ENCODE results near the gene PICALM.
"Not testable (repeated sequence)": the region's sequence is repeated elsewhere in the genome, so short reads cannot be mapped to it uniquely, and the experiment has no call there.

Gene PICALM

GRCh38 chr11:86068951-86069407, at the start of gene PICALM:
PICALM (minus strand) TSS chr11:86069084; CDS start chr11:86068780, 304 bp downstream.
- peak; percentile 92 for DNase-seq (ENCODE audit: low read depth)

- no peak for DNase-seq (ENCODE audit: low read depth)
These were observed 49.4 kb upstream of the PICALM start for GRCh38 chr11:86118253-86118652.

- no peak for DNase-seq (ENCODE audit: low read depth)
These were observed 48.8 kb upstream of the PICALM start for GRCh38 chr11:86117712-86118063.

GRCh38 chr11:86117001-86117711, 48.3 kb upstream of the PICALM start:
- no peak for DNase-seq (ENCODE audit: low read depth)

GRCh38 chr11:86116386-86116726, 47.5 kb upstream of the PICALM start:
- no peak for DNase-seq (ENCODE audit: low read depth)

- DNase-seq (ENCODE audit: low read depth), result no peak
These were observed 46.9 kb upstream of the PICALM start for GRCh38 chr11:86115542-86116385.

GRCh38 chr11:86108890-86109638, 40.2 kb upstream of the PICALM start:
- no peak for DNase-seq (ENCODE audit: low read depth)

- no peak for DNase-seq (ENCODE audit: low read depth)
These were observed 39.3 kb upstream of the PICALM start for GRCh38 chr11:86108191-86108590.

GRCh38 chr11:86106916-86107315, 38.0 kb upstream of the PICALM start:
- DNase-seq (ENCODE audit: low read depth), result no peak

- DNase-seq (ENCODE audit: low read depth), result not testable (repeated sequence)
These were observed 37.1 kb upstream of the PICALM start for GRCh38 chr11:86106031-86106430.

GRCh38 chr11:86105601-86106000, 36.7 kb upstream of the PICALM start:
- DNase-seq (ENCODE audit: low read depth), result not testable (repeated sequence)

GRCh38 chr11:86103808-86104207, 34.9 kb upstream of the PICALM start:
- no peak for DNase-seq (ENCODE audit: low read depth)

GRCh38 chr11:86101941-86102407, 33.1 kb upstream of the PICALM start:
- no peak for DNase-seq (ENCODE audit: low read depth)

- DNase-seq (ENCODE audit: low read depth), result no peak
These were observed 32.6 kb upstream of the PICALM start for GRCh38 chr11:86101493-86101892.

GRCh38 chr11:86099874-86100273, 31.0 kb upstream of the PICALM start:
- DNase-seq (ENCODE audit: low read depth), result no peak

- no peak for DNase-seq (ENCODE audit: low read depth)
These were observed 29.1 kb upstream of the PICALM start for GRCh38 chr11:86097980-86098379.

GRCh38 chr11:86091566-86091965, 22.7 kb upstream of the PICALM start:
- no peak for DNase-seq (ENCODE audit: low read depth)

GRCh38 chr11:86091086-86091485, 22.2 kb upstream of the PICALM start:
- no peak for DNase-seq (ENCODE audit: low read depth)

GRCh38 chr11:86089659-86090058, 20.8 kb upstream of the PICALM start:
- DNase-seq (ENCODE audit: low read depth), result no peak

- DNase-seq (ENCODE audit: low read depth), result not testable (repeated sequence)
These were observed 18.8 kb upstream of the PICALM start for GRCh38 chr11:86087688-86088087.

- DNase-seq (ENCODE audit: low read depth), result no peak
These were observed 18.4 kb upstream of the PICALM start for GRCh38 chr11:86087256-86087655.

GRCh38 chr11:86081455-86081854, 12.6 kb upstream of the PICALM start:
- DNase-seq (ENCODE audit: low read depth), result no peak

- no peak for DNase-seq (ENCODE audit: low read depth)
These were observed 10.5 kb upstream of the PICALM start for GRCh38 chr11:86079421-86079820.

Measured in stimulated activated CD8-positive, alpha-beta memory T cell treated with anti-CD3 and anti-CD28 coated beads, Interleukin-7, amount 100 ng/mL, for 24 hours (primary cell).